Neutrophil (primary cell): ENCODE results near the gene TNS3.

Source experiments
- H3K27ac ChIP-seq: fragments of 200-600 bp; sonication (generic); 2 replicates; pipeline ENCODE4 v1.5.1; 2016; ENCODE audit warnings: mild to moderate bottlenecking, moderate library complexity
- H3K27me3 ChIP-seq: fragments of 200-600 bp; sonication (generic); 2 replicates; pipeline ENCODE4 v1.6.0; 2016; ENCODE audit warnings: mild to moderate bottlenecking
- H3K36me3 ChIP-seq: fragments of 200-600 bp; sonication (generic); 2 replicates; pipeline ENCODE4 v1.5.1; 2017
- H3K4me1 ChIP-seq, 2 experiments: fragments of 200-600 bp in 1 of 2; sonication (generic) in 1 of 2; 1 replicate in 1 of 2; 2 replicates in 1 of 2; pipeline versions ENCODE4 v1.5.1 to v1.6.1; 2013 to 2016; ENCODE audit warnings: low read depth in 1 of 2, low read length in 1 of 2, mild to moderate bottlenecking in 1 of 2, moderate library complexity in 1 of 2; ENCODE audit not compliant: control insufficient read depth in 1 of 2, insufficient read depth in 1 of 2
- H3K4me3 ChIP-seq, 2 experiments: fragments of 200-600 bp in 1 of 2; sonication (generic) in 1 of 2; 1 replicate in 1 of 2; 2 replicates in 1 of 2; pipeline ENCODE4 v1.5.1; 2013 to 2016; ENCODE audit warnings: low read depth in 1 of 2, low read length in 1 of 2, mild to moderate bottlenecking in 1 of 2, moderate library complexity in 1 of 2
- H3K9me3 ChIP-seq: fragments of 200-600 bp; sonication (generic); 2 replicates; pipeline ENCODE4 v1.5.1; 2016
- TF ChIP-seq, protein P1 (sequence below): fragments of 200-600 bp; sonication (generic); IDR thresholded peaks from 2 replicates; pipeline ENCODE4 v1.5.1; 2016; ENCODE audit warnings: antibody characterized with exemption

Gene TNS3

DNA sequence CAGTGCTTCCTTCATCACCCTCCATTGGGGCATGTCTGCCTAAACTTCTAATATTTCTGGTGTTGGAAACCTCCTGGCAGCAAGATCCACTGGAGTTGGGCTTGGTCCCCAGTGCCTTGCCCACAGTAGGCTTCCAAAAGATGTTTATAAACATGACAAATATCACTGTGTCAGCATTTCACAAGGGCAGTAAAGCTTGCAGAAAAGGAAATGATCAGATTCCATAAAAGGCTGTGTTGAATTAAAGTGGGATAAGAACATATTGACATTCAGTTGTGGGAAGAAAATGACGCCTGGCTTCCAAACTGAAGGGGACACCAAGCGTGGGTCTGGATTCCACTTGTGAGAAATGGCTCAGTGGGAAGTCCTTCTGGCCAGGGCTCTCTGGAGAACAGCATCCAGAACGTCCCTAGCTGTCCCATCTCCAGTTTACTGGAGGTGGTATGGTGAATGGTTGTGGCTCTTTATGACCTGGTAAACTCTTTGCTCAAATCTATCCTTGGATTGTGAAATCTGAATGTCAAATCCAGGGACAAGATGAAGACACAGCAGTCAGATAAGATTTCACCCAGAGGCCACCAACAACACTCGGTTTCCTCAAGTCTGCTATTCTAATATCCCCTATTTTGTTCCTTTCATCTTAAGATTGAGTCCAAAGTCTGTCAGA, 287.2 kb downstream of the TNS3 start:
- TF ChIP-seq, protein P1, sequence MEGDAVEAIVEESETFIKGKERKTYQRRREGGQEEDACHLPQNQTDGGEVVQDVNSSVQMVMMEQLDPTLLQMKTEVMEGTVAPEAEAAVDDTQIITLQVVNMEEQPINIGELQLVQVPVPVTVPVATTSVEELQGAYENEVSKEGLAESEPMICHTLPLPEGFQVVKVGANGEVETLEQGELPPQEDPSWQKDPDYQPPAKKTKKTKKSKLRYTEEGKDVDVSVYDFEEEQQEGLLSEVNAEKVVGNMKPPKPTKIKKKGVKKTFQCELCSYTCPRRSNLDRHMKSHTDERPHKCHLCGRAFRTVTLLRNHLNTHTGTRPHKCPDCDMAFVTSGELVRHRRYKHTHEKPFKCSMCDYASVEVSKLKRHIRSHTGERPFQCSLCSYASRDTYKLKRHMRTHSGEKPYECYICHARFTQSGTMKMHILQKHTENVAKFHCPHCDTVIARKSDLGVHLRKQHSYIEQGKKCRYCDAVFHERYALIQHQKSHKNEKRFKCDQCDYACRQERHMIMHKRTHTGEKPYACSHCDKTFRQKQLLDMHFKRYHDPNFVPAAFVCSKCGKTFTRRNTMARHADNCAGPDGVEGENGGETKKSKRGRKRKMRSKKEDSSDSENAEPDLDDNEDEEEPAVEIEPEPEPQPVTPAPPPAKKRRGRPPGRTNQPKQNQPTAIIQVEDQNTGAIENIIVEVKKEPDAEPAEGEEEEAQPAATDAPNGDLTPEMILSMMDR = no peak
- Histone ChIP-seq H3K27ac (no peak overlapping the region), H3K4me1 (peaks cover 6 to 10% of the 10 kb centered on the region in 2 experiments), H3K27me3 (no peaks in the 10 kb centered on the region), H3K9me3 (no peaks in the 10 kb centered on the region), H3K4me3 (no peak overlapping the region), H3K36me3 (no peaks in the 10 kb centered on the region)

GRCh38 chr7:47293884-47294555, 287.9 kb downstream of the TNS3 start:
- no peaks in the 10 kb centered on the region for H3K27me3 ChIP-seq
- no peaks in the 10 kb centered on the region for H3K36me3 ChIP-seq
- no peak overlapping the region for H3K4me3 ChIP-seq
- no peak overlapping the region for H3K27ac ChIP-seq
- peaks cover 6 to 10% of the 10 kb centered on the region in 2 experiments for H3K4me1 ChIP-seq
- no peaks in the 10 kb centered on the region for H3K9me3 ChIP-seq
- TF ChIP-seq, protein P1 = no peak

- TF ChIP-seq, protein P1 = no peak
- Histone ChIP-seq H3K36me3 (no peaks in the 10 kb centered on the region), H3K9me3 (no peaks in the 10 kb centered on the region), H3K4me1 (peaks cover 6 to 10% of the 10 kb centered on the region in 2 experiments), H3K27ac (no peak overlapping the region), H3K4me3 (no peak overlapping the region), H3K27me3 (no peaks in the 10 kb centered on the region)
Measured at GRCh38 chr7:47292832-47293309, 289.0 kb downstream of the TNS3 start.

DNA sequence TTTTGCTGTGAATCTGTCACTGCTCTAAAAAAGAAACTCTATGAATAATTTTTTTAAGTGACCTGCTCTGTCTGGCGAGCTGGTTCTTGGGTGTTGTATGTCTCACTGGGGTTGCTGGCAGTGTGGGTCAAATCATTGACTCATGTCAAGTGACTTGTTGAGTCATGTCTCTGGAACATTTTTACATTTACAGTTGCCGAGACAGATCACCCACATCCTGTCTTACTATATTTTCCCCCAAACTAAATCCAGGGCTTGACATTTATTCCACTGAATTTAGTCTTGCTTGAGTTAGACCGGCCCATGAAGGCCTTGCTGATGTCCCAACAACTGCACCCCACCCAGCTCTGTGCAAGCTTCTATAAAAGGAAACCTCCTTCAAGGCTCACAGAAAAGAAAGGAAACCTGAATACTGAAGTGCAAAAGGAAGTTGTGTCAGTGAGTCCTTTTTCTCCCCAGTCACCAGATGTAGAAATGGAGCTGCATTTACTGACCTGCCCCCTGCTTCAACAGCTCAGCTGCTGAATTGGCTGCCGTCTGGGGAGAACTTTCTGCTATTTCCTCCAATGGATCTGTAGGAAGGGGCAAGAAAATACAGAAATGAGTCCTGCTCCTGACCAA, 290.3 kb downstream of the TNS3 start:
- H3K27ac ChIP-seq = no peak overlapping the region
- H3K36me3 ChIP-seq = no peaks in the 10 kb centered on the region
- H3K27me3 ChIP-seq = no peaks in the 10 kb centered on the region
- H3K4me3 ChIP-seq = no peak overlapping the region
- peaks cover 6 to 10% of the 10 kb centered on the region in 2 experiments for H3K4me1 ChIP-seq
- TF ChIP-seq, protein P1 = no peak
- H3K9me3 ChIP-seq = no peaks in the 10 kb centered on the region

- H3K4me1 ChIP-seq = peaks cover 6 to 10% of the 10 kb centered on the region in 2 experiments
Measured at GRCh38 chr7:47290867-47291266, 291.0 kb downstream of the TNS3 start.

More at GRCh38 chr7:47290867-47291266, 291.0 kb downstream of the TNS3 start:
- H3K4me3 ChIP-seq = no peak overlapping the region
- no peaks in the 10 kb centered on the region for H3K27me3 ChIP-seq
- no peaks in the 10 kb centered on the region for H3K9me3 ChIP-seq
- H3K27ac ChIP-seq = no peak overlapping the region
- no peaks in the 10 kb centered on the region for H3K36me3 ChIP-seq
- TF ChIP-seq, protein P1 = no peak
